GM10266 (cell line): Measurements from ENCODE around the gene FER1L5.

Experiments
- DNase-seq: peaks from one replicate; pipeline ENCODE4 v3.0.0; 2012; ENCODE audit errors: extremely low spot score
- CTCF ChIP-seq: IDR thresholded peaks from 2 replicates; pipeline ENCODE4 v1.5.1; 2012; ENCODE audit warnings: mild to moderate bottlenecking, low read depth; ENCODE audit not compliant: control insufficient read depth, insufficient read depth; ENCODE audit errors: missing control alignments

The FER1L5 gene

GRCh38 chr2:96642564-96643360 is at the start of gene FER1L5:
Gene FER1L5, plus strand, starts transcription at chr2:96642764. Its CDS starts 73 bp downstream, at chr2:96642837.
- no peak for TF ChIP-seq CTCF
- DNase-seq: no peak

- no peak for DNase-seq
- TF ChIP-seq CTCF: no peak
Observed at GRCh38 chr2:96594282-96594681, 48.3 kb upstream of the FER1L5 start.

- TF ChIP-seq CTCF: no peak
Observed at GRCh38 chr2:96594691-96595152, 47.8 kb upstream of the FER1L5 start.

GRCh38 chr2:96596596-96596995 is 46.0 kb upstream of the FER1L5 start:
- no peak for TF ChIP-seq CTCF
- DNase-seq: no peak

More at GRCh38 chr2:96594691-96595152, 47.8 kb upstream of the FER1L5 start:
- DNase-seq: no peak

- DNase-seq: no peak
- TF ChIP-seq CTCF: no peak
Observed at GRCh38 chr2:96599941-96600340, 42.6 kb upstream of the FER1L5 start.

GRCh38 chr2:96601382-96602292 is 40.9 kb upstream of the FER1L5 start:
- no peak for TF ChIP-seq CTCF
- no peak for DNase-seq
